ENCODE data around the gene ATXN10. TPM values are rescaled to one million over a fixed set of nuclear protein-coding genes. Genes with fewer than 3 reads are reported as not detected.

The ATXN10 gene
- total and polyA plus RNA-seq, 10 of the 15 experiments (the other 5 are each of a cell fraction or from before 2014, with no cell fraction given) = 29.2 to 249 (median 146) TPM

- SMC1A ChIA-PET (ENCODE audit: uncharacterized antibody, unreplicated experiment) = interaction anchor here (0.7 kb wide), 1 partner anchor 9 kb away, joined by 3 read pairs; no protein-coding TSS in a partner anchor
- Histone ChIP-seq H3K4me3 (no peak overlapping the region), H3K79me2 (ENCODE audit: control insufficient read depth, insufficient read depth, low read length) (no peaks in the 10 kb centered on the region), H3K4me1 (ENCODE audit: control insufficient read depth, insufficient read depth, low read length) (no peaks in the 10 kb centered on the region), H3K4me2 (ENCODE audit: control insufficient read depth, insufficient read depth) (no peak overlapping the region), H2AFZ (ENCODE audit: control insufficient read depth, low read depth, low read length) (no peak overlapping the region), H4K20me1 (ENCODE audit: control insufficient read depth, insufficient read depth) (no peaks in the 10 kb centered on the region), H3K9me3 (replicated peaks; ENCODE audit: control insufficient read depth, insufficient read depth, low read length) (no peaks in the 10 kb centered on the region), H3K27me3 (replicated peaks in 1 of 2; ENCODE audit: control insufficient read depth in 2 of 2, insufficient read depth in 2 of 2, low read length in 1 of 2) (no peaks in the 10 kb centered on the region), H3K27ac (ENCODE audit: control insufficient read depth, insufficient read depth) (no peak overlapping the region), H3K36me3 (ENCODE audit: control insufficient read depth in 2 of 2, insufficient read depth in 2 of 2, low read length in 1 of 2) (peaks cover 4 to 12% of the 10 kb centered on the region in 2 experiments; a peak in 3 of 4 replicates), H3K9ac (ENCODE audit: control insufficient read depth, insufficient read depth, low read length) (no peak overlapping the region)
- CTCF ChIA-PET = interaction anchor here (1.8 kb wide), 1 partner anchor 22 kb away, joined by 4 read pairs; no protein-coding TSS in a partner anchor
- POLR2A ChIA-PET = no interaction called here
- DNase-seq (ENCODE audit: low read depth, low spot score) (no peak), FAIRE-seq (no peak), ATAC-seq (no peak)
- intact Hi-C loops (cut with micrococcal nuclease; ENCODE audit: unreplicated experiment) = no loop called here
- no TSS peak for BruUV-seq (replicated peaks)
- 98% methylated on average over 4 of the region's 4 CpGs for WGBS (ENCODE audit: insufficient coverage, insufficient replicate concordance, low lambda C conversion rate, missing lambda C conversion rate)
- in situ Hi-C loops (cut with MboI) = no loop called here
- TF ChIP-seq PAX5 (IDR thresholded peaks at IDR 0.05; ENCODE audit: borderline replicate concordance, low read depth, low read length) = no peak
- TF ChIP-seq MTA3 (IDR thresholded peaks at IDR 0.05; ENCODE audit: borderline replicate concordance, low read length) = no peak
- TF ChIP-seq NFYA (IDR thresholded peaks at IDR 0.05; ENCODE audit: borderline replicate concordance, low read depth, low read length) = no peak
- no peak for TF ChIP-seq BCL3 (IDR thresholded peaks at IDR 0.05; ENCODE audit: borderline replicate concordance, insufficient read depth, low read depth, low read length, poor library complexity, severe bottlenecking)
- no peak for TF ChIP-seq MLLT1 (IDR thresholded peaks at IDR 0.05)
- no peak for TF ChIP-seq SIX5 (IDR thresholded peaks at IDR 0.05; ENCODE audit: low read depth, low read length, severe bottlenecking)
- no peak for TF ChIP-seq MTA2 (IDR thresholded peaks at IDR 0.05; ENCODE audit: low read depth)
- no peak for TF ChIP-seq MEF2B (IDR thresholded peaks at IDR 0.05; ENCODE audit: partially characterized antibody, poor library complexity, severe bottlenecking)
- RAD21 ChIA-PET (ENCODE audit: unreplicated experiment) = no interaction called here
These were observed 46.8 kb downstream of the ATXN10 start for GRCh38 chr22:45718391-45718790.

Data from GM12878 (cell line).